Measurements from ENCODE around the gene CH25H. TPM values are rescaled to one million over a fixed set of nuclear protein-coding genes. Genes with fewer than 3 reads are reported as not detected.
"Not testable (repeated sequence)": the region's sequence is repeated elsewhere in the genome, so short reads cannot be mapped to it uniquely, and the experiment has no call there.

CH25H gene
- total RNA-seq, 1 experiment from 2014 or later, result not detected

GRCh38 chr10:89197473-89197872 is 9.6 kb downstream of the CH25H start:
- DNase-seq, result no peak
- Histone ChIP-seq H3K27me3 (ENCODE audit: control insufficient read depth, insufficient read depth, low read length) (no peaks in the 10 kb centered on the region; the same call in 1 of the 2 replicates), H3K4me3 (ENCODE audit: insufficient read depth, low read depth, low read length) (no peak overlapping the region), H3K36me3 (replicated peaks; ENCODE audit: control insufficient read depth, insufficient read depth, low read length) (no peaks in the 10 kb centered on the region)

GRCh38 chr10:89191301-89191700 is 15.8 kb downstream of the CH25H start:
- not testable (repeated sequence) for DNase-seq; H3K27me3 ChIP-seq (ENCODE audit: control insufficient read depth, insufficient read depth, low read length); H3K36me3 ChIP-seq (replicated peaks; ENCODE audit: control insufficient read depth, insufficient read depth, low read length); H3K4me3 ChIP-seq (ENCODE audit: insufficient read depth, low read depth, low read length)

DNA sequence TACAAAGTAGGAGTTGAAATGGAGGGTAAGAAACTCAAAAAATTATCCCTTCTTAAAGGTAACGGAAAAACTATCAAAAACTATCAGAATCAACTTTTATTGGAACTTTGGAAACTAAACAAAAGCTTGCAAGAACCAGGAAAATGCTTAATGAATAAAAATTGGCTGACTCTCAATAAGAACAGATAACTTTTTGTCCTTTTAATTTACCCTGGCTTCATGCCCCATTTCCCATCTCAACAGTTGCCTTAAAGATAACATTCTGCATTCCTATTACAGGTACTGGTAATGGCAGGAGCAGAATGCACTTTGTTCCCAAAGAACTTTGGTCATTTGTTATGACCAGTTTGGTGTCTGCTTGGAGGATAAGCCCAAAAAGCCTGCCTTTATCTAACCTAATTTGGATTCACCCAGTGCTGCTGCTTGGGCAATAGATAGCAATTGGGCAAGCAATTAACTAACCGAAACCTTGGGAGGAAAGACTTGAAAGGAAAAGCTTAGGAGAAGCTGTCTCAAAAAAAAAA is 17.8 kb downstream of the CH25H start:
- Histone ChIP-seq H3K4me3 (ENCODE audit: insufficient read depth, low read depth, low read length) (no peak overlapping the region), H3K36me3 (replicated peaks; ENCODE audit: control insufficient read depth, insufficient read depth, low read length) (no peaks in the 10 kb centered on the region), H3K27me3 (ENCODE audit: control insufficient read depth, insufficient read depth, low read length) (no peaks in the 10 kb centered on the region)
- DNase-seq, result no peak

GRCh38 chr10:89185658-89186057 is 21.5 kb downstream of the CH25H start:
- no peak overlapping the region for H3K4me3 ChIP-seq (ENCODE audit: insufficient read depth, low read depth, low read length)
- no peak for DNase-seq
- no peaks in the 10 kb centered on the region for H3K36me3 ChIP-seq (replicated peaks; ENCODE audit: control insufficient read depth, insufficient read depth, low read length)
- no peaks in the 10 kb centered on the region for H3K27me3 ChIP-seq (ENCODE audit: control insufficient read depth, insufficient read depth, low read length)

- no peak for DNase-seq
- H3K4me3 ChIP-seq (ENCODE audit: insufficient read depth, low read depth, low read length), result no peak overlapping the region
Observed at GRCh38 chr10:89184638-89185037, 22.5 kb downstream of the CH25H start.

GRCh38 chr10:89183571-89183970 is 23.5 kb downstream of the CH25H start:
- H3K27me3 ChIP-seq (ENCODE audit: control insufficient read depth, insufficient read depth, low read length), result no peaks in the 10 kb centered on the region
- no peak for DNase-seq
- H3K4me3 ChIP-seq (ENCODE audit: insufficient read depth, low read depth, low read length), result no peak overlapping the region
- no peaks in the 10 kb centered on the region for H3K36me3 ChIP-seq (replicated peaks; ENCODE audit: control insufficient read depth, insufficient read depth, low read length)

More at GRCh38 chr10:89184638-89185037, 22.5 kb downstream of the CH25H start:
- Histone ChIP-seq H3K27me3 (ENCODE audit: control insufficient read depth, insufficient read depth, low read length) (no peaks in the 10 kb centered on the region), H3K36me3 (replicated peaks; ENCODE audit: control insufficient read depth, insufficient read depth, low read length) (no peaks in the 10 kb centered on the region)

DNA sequence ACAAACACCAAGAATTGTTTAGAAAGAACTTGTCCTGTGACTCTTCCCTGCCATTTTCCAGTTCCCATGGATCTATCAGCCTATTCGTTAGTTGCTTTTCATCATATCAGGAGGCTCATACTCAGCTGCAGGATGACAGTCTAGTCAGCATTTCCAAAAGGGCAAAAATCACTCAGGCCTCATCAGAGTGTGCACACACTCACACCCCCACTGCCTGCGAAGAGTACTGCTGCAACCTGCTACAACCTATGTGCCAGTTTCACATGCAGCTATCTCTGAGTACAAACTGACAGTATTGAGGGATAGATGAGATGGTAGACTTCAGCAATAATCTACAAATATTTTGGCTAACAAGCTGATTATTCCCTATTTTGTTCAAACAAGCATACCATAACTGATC is 24.2 kb downstream of the CH25H start:
- Histone ChIP-seq H3K4me3 (ENCODE audit: insufficient read depth, low read depth, low read length) (no peak overlapping the region), H3K27me3 (ENCODE audit: control insufficient read depth, insufficient read depth, low read length) (no peaks in the 10 kb centered on the region), H3K36me3 (replicated peaks; ENCODE audit: control insufficient read depth, insufficient read depth, low read length) (no peaks in the 10 kb centered on the region)
- no peak for DNase-seq

- H3K27me3 ChIP-seq (ENCODE audit: control insufficient read depth, insufficient read depth, low read length), result no peaks in the 10 kb centered on the region
- no peak overlapping the region for H3K4me3 ChIP-seq (ENCODE audit: insufficient read depth, low read depth, low read length)
- no peak for DNase-seq
- no peaks in the 10 kb centered on the region for H3K36me3 ChIP-seq (replicated peaks; ENCODE audit: control insufficient read depth, insufficient read depth, low read length)
Observed at GRCh38 chr10:89175816-89176215, 31.3 kb downstream of the CH25H start.

DNA sequence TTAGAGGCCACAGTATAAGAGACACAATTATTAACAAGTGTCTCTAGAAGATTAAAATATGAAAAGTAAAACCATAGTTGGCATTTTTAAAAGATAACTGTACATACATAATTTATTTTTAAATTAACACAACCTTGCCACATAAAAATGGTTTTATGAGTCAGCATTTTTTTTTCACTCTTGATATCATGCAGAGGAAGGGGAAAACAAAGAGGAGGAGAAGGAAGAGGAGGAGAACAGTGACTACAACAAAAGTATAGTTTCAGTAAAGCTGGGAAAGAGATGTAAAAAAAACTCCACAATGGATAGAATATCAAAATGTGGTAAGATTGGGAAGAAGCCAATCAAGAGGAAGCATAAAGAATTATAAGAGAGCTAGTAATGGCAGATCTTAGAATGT is 34.0 kb downstream of the CH25H start:
- Histone ChIP-seq H3K36me3 (replicated peaks; ENCODE audit: control insufficient read depth, insufficient read depth, low read length) (no peaks in the 10 kb centered on the region), H3K4me3 (ENCODE audit: insufficient read depth, low read depth, low read length) (no peak overlapping the region), H3K27me3 (ENCODE audit: control insufficient read depth, insufficient read depth, low read length) (no peaks in the 10 kb centered on the region)
- no peak for DNase-seq

GRCh38 chr10:89171996-89172395 is 35.1 kb downstream of the CH25H start:
- Histone ChIP-seq H3K4me3 (ENCODE audit: insufficient read depth, low read depth, low read length) (no peak overlapping the region), H3K27me3 (ENCODE audit: control insufficient read depth, insufficient read depth, low read length) (no peaks in the 10 kb centered on the region), H3K36me3 (replicated peaks; ENCODE audit: control insufficient read depth, insufficient read depth, low read length) (no peaks in the 10 kb centered on the region)
- DNase-seq, result no peak

DNA sequence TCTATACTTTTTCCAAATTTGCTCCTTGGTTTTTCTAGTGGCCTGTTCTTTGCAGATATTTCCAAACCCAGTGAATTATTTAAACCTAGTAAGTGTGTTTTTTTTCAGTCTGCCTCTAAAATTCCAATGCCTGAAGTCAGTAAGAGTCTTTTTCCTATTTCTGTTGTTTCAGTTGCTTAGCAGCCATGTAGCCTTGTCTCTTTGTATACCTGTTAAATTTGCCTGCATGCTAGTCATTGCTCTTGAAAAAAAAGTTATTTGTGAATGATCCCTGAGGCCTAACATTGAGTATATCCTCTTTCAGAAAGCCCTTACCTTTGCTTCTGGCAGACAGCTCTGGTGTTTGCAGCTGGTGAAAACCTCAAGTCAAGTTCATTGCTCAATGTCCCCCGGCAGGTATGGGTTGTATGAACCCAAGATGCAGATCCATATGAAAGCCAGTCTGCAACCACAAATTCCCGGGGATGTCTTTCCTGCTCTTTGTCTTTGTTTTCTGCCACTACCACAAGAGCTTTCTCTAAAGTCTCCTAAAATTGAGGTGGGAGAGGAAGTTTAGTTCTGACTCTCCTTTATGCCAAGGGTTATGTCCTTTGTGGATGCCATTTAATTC is 35.7 kb downstream of the CH25H start:
- H3K36me3 ChIP-seq (replicated peaks; ENCODE audit: control insufficient read depth, insufficient read depth, low read length), result no peaks in the 10 kb centered on the region
- H3K4me3 ChIP-seq (ENCODE audit: insufficient read depth, low read depth, low read length), result no peak overlapping the region
- DNase-seq, result no peak
- H3K27me3 ChIP-seq (ENCODE audit: control insufficient read depth, insufficient read depth, low read length), result no peaks in the 10 kb centered on the region

- not testable (repeated sequence) for H3K27me3 ChIP-seq (ENCODE audit: control insufficient read depth, insufficient read depth, low read length); DNase-seq; H3K36me3 ChIP-seq (replicated peaks; ENCODE audit: control insufficient read depth, insufficient read depth, low read length); H3K4me3 ChIP-seq (ENCODE audit: insufficient read depth, low read depth, low read length)
Observed at GRCh38 chr10:89168354-89168900, 38.7 kb downstream of the CH25H start.

DNA sequence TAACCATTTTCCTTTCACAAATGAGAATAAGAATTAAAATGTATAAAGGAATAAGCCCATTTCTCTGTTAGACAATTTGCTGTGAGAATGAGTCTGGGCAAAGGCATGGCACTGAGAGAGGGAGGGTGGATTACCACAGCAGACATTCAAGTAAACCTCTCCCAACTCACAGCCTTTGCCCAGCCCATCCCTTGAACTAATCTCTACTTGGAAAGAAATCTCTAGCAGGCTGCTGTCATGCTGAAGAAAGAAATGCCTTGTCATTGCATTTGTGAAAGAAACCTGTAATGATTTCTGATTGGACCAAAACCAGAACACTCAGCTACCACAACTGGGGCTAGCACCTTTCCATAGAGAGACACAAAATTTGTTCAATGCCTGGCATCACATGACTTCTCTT is 39.2 kb downstream of the CH25H start:
- Histone ChIP-seq H3K27me3 (ENCODE audit: control insufficient read depth, insufficient read depth, low read length) (no peaks in the 10 kb centered on the region), H3K36me3 (replicated peaks; ENCODE audit: control insufficient read depth, insufficient read depth, low read length) (no peaks in the 10 kb centered on the region), H3K4me3 (ENCODE audit: insufficient read depth, low read depth, low read length) (no peak overlapping the region)
- no peak for DNase-seq

DNA sequence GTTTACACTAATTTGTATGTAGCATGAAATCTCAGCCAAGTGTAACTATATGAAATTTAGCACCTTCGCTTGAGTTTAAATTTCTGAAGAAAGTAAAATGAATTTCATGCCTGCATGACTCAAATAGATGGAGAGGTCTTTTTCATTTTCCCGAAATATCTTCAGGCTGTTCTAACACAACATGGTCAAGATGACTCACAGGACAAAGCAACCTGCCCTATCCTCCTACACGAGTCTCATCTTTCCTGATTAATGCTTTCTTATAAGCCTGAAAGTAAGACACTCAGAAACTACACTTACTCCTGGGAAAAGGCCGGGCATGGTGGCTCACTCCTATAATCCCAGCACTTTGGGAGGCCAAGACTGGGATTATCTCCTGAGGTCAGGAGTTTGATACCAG is 41.2 kb downstream of the CH25H start:
- Histone ChIP-seq H3K4me3 (ENCODE audit: insufficient read depth, low read depth, low read length) (no peak overlapping the region), H3K27me3 (ENCODE audit: control insufficient read depth, insufficient read depth, low read length) (no peaks in the 10 kb centered on the region), H3K36me3 (replicated peaks; ENCODE audit: control insufficient read depth, insufficient read depth, low read length) (no peaks in the 10 kb centered on the region)
- DNase-seq, result no peak

DNA sequence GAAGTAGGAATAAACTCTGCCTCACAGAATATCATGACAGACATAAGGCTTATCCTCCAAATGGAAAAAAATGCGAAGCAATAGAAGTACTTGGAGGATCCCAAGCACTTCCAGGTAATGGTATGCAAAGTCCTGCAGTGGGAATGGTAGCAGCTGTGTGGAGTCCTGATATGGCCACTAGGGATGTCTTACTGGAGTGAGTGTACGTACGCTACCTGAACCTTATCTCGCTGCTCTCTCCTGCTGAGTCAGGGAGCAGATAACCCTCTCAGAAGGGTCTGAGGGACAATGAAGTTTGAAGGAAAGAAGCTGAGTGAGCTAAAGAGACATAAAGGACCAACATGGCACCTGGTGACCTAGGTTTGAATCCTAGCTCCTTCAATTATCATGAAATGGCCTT is 42.2 kb downstream of the CH25H start:
- no peak for DNase-seq
- H3K4me3 ChIP-seq (ENCODE audit: insufficient read depth, low read depth, low read length), result no peak overlapping the region
- H3K36me3 ChIP-seq (replicated peaks; ENCODE audit: control insufficient read depth, insufficient read depth, low read length), result no peaks in the 10 kb centered on the region
- no peaks in the 10 kb centered on the region for H3K27me3 ChIP-seq (ENCODE audit: control insufficient read depth, insufficient read depth, low read length)

Measured in H7 (cell line).